COR-L47 (cell line): ENCODE results near the gene ULK3.

Source experiments
- DNase-seq: peaks from one replicate; lab custom pipeline; 2025; lab: John Stamatoyannopoulos, UW

The ULK3 gene

DNA sequence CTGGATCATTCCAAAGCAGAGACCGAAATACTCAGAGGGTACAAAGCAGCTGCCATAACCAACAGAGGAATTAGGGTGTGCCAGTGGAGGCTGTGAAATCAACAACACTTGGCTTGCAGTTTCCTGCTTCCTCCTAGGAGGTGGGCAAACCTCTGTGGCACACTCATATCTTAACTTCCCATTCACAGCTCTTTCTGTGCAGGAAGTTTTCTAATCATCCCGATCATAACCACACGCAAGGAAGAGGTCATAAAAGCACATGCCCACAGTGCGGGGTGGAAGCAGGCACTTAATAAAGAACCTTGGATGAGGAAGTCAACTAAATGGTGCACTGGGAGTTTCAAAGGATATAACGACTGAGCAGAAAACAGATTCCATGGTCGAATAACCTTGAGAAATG lies 25.1 kb upstream of the ULK3 start:
- no peak for DNase-seq

DNA sequence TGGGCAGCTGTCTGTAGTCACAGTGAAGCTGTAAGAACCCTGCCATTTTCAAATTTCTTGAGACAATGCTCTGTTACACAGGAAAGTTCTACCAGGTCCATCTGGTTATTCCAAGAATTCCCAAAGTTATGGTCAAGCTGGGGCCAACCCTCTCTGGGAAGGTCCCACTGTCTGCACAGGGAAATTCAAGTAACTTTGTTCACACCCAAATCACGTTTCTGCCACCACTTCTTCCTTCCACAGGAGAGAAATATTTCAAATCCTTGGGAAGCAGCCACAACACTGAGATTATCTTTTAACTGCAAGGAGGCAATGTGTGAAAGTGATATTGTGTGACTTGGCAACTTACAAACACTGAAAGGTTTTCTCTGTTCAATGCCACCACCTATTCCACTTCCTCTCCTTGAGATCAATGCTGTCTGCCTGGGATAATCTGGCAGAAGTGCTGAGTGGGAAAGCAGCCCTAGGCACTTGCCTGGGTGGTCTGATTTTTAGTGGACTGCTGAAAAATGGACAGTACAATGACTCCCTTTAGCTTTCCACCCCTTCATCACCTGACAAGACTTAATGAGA lies 24.6 kb upstream of the ULK3 start:
- DNase-seq, result no peak

DNA sequence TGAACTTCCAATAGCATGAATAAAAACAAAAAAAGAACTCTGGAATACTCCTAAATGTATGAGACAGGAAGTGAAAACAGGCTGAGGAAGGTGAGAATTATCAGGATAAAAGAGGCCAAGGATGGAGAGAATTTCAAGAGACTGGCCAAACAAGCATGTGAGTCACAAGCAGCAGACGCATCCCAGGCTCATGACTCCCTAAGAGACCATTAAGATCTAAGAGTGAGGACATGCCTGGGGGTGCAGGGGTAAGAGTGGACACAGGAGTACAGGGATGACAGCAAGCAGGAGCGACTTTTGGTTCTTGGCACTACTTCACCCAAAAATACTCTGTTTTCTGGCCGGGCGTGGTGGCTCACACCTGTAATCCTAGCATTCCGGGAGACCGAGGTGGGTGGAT lies 23.1 kb upstream of the ULK3 start:
- no peak for DNase-seq

DNA sequence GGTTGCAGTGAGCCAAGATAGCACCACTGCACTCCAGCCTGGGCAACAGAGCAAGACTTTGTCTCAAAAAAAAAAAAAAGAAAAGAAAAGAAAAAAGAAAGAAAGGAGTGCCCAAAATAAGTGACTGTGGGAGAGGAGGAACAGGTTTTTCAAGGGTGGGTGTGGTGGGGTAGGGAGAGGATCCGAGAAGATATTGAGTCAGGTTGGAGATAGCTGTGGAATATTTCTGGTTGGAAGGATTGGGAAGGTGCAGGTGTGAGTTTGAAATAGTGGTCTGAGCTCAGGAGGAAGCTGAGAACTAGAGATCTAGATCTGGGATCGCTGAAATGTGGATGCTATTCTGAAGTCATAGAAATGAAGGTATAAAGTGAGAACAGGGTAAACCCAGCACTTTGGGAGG lies 22.4 kb upstream of the ULK3 start:
- DNase-seq, result no peak

DNA sequence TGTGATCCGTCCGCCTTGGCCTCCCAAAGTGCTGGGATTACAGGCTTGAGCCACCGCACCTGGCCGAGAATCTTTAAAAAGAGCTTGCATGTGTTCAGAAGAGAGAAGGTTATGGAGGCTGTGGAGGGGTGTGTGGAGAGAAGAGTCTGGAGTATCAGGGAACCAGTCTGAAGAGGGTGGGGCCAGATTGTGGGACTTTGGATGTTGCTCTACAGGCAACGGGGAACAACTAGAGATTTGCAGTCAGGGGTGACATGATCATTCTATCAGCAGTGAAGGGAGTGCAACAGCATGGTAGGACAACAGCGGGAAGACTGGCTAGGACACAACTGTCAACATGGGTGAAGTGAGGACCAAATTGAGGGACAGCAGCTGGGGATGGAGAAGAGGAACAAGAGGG lies 21.3 kb upstream of the ULK3 start:
- no peak for DNase-seq

DNA sequence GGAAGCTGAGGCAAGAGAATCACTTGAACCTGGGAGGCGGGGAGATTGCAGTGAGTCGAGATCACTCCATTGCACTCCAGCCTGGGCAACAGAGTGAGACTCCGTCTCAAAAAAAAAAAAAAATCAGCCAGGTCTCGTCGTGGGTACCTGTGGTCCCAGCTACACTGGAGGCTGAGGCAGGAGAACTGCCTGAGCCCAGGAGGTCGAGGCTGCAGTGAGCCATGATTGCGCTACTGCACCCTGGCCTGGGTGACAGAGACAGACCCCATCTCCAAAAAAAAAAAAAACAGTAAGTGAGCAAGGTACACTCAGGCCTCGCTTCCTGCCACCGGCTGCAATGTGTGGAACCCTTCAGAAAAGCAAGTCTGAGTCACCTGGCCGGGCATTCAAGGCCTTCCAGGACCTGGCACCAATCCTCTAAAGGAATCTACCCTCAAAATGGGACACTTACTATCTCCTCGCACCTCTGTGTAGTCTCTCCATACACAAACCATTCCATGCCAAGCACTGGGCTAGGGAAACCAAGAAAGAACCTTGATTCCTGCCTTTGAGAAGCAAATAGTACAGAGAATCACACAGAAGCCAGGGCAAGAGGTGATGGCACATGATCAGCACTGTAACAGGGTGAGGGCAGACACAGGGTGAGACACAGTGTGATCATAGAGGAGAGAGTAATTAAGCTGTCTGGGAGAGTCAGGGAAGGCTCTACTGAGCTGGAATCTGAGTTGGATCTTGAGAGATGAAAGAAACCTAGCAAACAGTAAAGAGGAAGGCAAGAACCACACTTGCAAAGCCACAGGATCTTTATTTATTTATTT lies 20.5 kb upstream of the ULK3 start:
- no peak for DNase-seq

DNA sequence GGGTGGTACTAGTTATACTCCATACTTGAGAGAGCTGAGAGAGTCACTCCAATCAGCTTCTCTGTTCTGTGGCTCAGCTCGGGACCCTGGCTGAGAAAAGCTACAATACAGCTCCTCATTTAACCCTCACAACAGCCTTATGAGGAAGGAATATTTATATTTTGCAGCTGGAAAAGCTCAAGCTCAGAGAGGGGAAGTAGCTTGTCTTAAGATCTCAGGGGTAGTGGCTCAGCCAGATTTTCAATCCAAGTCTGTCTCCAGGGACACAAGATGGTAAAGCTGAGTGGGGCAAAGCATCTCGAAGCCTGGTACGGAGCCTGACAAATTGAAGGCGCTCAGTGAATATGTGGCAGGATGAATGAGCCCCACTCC lies 15.4 kb upstream of the ULK3 start:
- DNase-seq, result no peak

DNA sequence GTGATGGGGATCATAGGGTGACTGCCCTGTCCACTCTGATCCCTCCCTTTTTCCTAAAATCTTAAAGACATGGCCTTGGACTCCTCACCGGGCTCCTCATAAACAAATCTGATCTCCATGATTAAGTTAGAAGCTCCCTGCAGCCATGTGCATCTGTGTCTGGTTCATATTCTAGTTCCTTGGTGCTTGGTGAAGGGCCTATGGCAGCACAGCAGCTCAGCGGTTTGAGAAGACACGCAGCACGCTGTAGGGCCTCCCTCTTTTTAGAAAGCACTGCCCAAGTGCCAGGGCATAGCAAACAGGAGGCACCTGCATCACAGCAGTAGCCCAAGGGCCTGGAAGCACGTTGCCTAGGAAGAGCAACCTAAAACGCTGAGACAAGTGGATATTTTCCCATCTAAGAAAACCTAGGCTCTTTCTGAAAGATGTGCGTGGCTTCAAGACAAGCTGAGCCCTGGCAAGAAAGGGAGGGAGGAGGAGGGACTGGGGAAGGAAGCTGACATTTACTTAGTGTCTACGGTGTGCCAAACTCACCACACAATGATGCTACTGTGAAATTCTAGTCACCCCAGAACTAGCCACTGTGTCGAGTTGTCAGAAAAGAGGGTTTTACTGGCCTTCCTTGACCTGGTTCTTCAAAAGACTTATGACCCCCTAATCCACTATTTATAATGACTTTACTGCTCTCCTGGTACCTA lies 14.9 kb upstream of the ULK3 start:
- no peak for DNase-seq

DNA sequence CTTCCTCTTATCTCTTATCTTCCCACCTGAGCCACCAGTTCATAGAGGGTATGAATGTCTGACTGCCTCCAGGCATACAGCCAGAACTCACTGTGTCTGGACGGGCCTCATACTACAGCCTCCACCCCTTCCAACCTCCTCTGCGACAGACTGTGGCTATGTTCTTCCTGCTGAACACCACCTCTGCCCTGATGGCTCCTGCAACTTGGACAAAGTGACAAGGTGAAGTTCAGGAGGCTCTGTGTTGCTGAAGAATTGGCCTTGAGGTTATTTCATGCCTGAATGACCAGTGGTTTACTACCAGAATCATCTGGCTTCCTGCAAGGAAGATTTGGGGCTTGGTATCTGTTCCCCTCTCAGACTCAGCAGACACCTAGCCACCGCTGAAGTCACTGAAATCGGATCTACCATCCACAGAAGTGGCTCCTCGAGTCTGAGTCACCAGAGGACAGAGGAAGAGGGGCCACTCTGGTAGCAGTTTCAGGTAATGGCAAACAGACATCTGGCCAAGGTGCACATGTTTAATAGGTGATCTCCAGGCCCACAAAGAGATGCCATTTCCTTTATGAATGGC lies 14.2 kb upstream of the ULK3 start:
- no peak for DNase-seq

DNA sequence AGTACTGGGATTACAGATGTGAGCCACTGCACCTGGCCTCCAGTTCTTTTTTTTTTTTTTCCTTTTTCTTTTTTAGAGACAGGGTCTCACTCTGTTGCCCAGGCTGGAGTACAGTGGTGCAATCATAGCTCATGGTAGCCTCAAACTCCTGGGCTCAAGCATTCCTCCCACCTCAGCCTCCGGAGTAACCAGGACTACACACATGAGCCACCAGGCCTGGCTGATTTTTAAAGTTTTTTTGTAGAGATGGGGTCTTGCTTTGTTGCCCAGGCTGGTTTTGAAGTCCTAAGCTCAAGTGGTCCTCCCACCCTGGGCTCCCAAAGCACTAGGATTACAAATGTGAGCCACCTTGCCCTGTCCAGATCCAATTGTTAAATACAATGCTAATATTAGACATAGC lies 13.6 kb upstream of the ULK3 start:
- no peak for DNase-seq

DNA sequence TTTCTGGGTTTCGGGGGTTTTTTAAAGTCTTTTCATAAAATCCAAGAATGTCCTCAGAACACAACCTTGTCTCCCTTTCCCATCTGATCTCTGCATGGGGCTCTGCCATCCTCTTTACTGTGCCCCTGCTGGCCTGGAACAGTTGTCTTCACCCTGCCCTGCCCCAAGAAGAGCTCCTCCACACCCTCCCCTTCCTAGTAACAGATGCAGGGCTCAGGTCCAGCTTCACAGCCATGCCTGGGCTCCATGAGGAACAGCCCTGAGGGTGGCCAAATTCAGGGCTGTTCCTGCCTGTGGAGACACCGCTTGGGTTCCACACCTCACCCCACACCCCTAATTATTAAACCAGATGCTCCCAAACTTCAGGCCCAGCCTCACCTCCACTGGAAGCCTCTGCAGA lies 12.9 kb upstream of the ULK3 start:
- no peak for DNase-seq

DNA sequence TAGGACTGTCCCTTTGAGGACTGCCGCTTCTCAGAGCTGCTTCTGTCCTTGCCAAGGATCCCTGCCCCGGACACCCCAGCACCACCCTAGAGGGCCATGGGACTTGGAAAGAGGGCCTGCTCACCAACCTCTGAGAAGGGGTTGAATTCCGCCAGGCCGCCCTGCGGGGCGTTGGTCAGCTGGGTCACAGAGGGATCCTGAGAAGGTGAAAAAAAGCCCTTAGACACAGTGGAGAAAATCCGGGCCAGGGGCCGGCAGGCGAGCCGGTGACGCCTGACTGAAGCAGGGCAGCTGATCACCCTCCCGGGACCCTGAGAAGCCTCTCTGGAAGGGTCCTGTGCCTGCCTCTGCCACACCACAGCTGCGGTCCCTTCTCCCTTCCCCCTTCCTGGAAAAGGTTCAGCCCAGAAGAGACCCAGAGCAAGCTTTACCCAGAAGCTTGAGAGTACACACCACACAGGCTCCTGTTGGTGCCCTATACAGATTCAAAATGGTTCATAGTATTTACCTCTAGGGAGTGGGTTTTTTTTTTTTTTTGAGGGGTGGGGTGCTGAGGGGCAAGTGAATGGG lies 11.6 kb upstream of the ULK3 start:
- no peak for DNase-seq

DNA sequence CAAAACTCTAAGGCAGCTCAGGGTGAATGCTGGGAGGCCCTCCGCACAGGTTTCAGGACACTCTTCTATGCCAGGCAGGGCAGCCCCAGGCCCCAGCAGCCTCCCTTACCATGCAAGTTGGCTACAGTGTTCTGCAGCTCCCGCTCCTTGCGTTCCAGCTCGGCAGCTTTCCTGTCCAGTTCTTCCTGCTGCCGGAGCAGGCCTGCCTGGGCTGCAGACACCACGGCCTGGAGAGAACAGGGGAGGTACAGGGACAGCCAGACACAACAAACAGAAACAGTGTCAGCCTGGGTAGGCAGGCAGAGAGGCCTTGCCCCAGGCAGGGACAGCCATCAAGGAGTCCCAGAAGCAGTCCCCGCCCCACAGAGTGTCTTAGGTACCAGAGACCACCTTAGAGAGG lies 9.0 kb upstream of the ULK3 start:
- no peak for DNase-seq

DNA sequence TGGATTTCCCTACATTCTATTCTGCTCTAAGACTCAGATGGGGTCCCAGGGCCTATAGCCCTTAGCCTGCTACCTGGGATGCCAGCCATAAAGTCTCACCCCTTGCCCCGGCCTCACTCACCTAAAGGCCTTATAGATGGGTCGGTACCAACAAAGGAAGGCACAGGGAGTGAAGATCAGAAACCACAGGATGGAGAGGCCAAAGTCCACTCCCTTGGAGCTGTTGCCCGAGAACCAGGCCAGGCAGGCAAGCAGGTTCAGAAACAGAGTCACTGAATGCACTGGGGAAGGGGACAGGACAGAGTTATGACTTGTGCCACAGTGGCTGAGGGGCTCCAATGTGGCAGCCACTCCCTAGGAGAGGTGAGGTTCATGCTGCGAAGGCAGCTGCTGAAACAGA lies 7.4 kb upstream of the ULK3 start:
- DNase-seq, result no peak

DNA sequence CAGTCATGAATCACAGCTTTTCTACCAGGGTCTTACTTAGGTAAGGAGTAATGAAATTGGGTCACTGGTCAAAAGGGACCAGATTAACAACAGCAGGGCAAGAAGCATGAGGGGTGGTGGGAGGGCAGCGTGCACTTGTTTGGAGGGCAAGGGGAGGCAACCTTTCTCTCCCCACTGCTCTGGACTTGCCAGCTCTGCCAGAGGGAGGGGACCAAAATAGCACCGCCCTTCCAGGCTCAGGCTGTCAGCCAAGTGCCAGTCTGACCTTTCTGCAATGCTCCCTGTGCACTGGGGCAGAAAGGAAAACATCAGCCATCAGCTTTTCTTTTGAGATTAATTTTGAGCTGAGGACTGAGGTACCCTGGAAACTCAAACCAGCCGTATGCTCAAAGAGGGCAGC lies 4.5 kb upstream of the ULK3 start:
- no peak for DNase-seq

DNA sequence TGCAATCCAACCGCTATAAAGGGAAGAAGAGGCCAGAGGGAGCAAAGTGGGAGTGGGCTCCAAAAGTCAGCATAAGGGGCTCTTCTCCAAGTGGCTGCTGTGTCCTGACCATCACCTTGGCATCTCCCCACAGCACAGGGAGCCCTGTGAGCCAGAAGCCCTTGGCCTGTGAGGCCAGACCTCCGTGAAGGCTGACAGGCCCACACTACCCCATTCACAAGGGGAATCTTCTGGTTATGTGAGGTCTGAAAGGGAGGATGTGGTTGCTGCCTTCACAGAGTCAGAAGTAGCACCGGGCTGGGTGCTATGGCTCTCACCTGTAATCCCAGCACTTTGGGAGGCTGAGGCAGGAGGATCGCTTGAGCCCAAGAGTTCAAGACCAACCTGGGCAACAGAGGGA lies 2.6 kb upstream of the ULK3 start:
- DNase-seq, result no peak

DNA sequence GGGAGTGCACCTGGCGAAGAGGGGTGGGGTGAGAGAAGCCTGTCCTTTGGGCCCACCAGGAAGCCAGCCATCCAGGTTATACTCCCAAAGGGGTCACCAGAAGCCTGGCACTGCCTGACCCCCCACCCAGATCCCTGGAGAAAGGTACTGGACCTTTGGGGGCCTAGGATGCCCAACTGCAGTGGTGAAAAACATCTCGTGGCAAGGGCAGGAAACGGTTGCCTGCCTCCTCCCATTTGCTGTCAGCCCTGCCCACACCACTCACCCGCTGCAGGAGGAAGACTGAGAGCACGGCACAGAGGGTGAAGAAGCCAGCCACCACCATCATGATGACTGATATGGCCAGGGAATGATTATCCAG lies 2.2 kb upstream of the ULK3 start:
- DNase-seq, result no peak

DNA sequence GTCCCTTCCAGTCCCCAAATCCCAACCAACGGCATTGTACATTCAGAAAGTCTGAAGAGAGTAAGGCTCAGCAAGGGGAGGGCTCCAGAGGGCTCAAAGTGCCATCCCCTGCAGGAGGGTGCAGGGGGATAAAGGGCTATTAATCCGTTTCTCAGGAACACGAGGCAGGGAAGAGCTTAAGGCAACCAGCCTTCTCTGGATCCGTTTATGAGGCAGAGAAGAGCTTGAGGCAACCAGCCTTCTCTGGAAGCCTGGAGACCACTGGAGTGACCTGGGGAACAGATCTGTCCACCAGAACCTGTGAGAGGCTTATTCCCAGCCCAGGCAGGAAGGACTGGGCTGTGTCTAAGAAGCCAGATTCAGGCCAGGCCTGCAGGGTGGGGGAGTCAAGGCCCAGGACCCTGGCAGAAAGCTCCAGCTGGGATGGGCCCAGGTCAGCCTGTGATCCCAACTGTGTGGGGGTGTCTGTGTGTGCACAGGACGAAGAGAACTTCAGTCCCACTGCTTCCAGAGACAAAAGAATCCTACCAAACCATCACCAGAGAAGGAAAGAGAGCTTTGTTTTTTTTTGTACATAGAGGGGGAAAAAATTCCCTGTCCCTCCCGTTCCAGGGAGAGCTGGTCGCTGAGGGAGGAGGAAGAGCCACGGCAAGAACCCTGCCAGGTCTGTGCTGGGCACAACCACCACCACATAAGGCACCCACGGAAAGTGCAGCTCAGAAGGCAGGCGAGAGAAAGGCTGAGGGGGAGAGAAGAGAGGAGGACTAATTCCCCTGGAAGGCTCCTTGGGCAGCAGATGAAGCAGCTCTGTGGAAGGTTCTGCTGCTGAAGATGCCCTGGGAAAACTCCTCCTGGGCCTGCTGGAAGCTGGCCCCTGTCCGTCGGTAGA lies 1.6 kb upstream of the ULK3 start:
- DNase-seq, result no peak

DNA sequence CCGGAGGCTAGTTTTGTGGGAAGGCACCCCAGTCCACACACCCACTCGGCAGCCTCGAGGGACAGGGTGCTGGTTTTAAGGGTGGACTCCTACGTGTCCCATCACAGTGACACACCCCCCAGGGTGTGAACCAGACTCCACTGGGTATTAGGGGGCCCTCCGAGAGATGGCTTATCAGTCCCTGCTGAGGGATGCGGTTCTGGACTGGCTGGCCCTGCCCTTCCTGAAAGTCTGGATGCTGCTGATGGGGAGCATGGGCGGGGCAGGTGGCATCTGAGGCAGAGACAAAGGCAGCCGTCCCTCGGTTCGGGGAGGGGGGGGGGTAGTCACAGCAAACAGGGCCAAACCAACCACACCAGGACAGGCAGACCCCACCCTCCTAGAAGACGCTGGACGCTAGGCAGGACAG lies 939 bp upstream of the ULK3 start:
- DNase-seq, result no peak

DNA sequence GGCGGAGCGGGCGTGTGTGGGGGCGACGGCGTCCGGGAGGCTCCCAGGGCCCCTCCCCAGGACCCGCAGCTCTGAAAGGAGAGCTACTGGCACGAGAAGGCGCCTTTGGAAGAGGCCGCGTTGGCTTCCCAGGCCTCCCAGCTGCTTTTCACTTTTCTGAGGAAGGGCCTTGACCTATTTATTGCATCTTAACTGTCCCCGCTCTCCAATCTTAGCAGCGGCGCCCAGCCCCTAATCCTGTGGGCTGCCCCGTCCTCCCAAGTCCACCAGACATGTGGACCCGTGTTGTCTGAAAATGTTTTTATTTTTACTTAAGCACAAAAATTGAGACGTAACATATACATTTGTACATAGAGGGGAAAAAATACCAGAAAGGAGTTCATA lies 481 bp upstream of the ULK3 start:
- DNase-seq, result no peak

DNA sequence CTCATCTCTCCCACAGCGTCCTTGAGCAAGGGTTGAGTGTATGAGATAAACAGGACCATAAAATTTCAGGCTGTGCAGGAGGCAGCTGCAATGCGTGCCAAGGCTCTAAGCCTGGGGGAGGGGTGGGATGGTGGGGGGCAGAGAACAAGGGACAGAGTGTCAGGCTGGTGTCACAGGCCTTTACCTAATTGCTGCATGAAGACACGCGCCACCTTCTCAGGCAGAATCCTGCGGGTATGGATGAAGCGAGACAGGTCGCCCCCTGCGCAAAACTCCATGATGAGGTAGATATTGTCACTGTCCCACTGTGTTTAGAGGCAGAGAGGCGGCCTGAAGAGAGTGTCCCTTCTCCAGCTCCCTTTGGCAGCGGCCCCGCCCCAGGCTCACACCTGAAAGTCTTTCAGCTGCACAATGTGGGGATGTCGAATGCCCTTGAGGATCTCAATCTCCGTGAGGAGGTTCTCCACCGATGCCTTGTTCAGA lies 1.0 kb downstream of the ULK3 start:
- no peak for DNase-seq
